ENCODE data around the gene TAS2R16.
"Not testable (repeated sequence)": the region's sequence is repeated elsewhere in the genome, so short reads cannot be mapped to it uniquely, and the experiment has no call there.

The TAS2R16 gene

GRCh38 chr7:122974229-122974628 is 21.3 kb downstream of the TAS2R16 start:
- no peak overlapping the region for H3K27ac ChIP-seq
- no peak for TF ChIP-seq ZFX (IDR thresholded peaks at IDR 0.05)
- no peak for TF ChIP-seq CTCF (conservative IDR thresholded peaks at IDR 0.05)

- TF ChIP-seq ZFX (IDR thresholded peaks at IDR 0.05): no peak
- no peak for TF ChIP-seq CTCF (conservative IDR thresholded peaks at IDR 0.05)
- H3K27ac ChIP-seq: no peak overlapping the region
These were observed 23.4 kb downstream of the TAS2R16 start for GRCh38 chr7:122972056-122972455.

GRCh38 chr7:122970740-122971725 is 24.5 kb downstream of the TAS2R16 start:
- H3K27ac ChIP-seq: no peak overlapping the region
- TF ChIP-seq CTCF (conservative IDR thresholded peaks at IDR 0.05) (no peak), ZFX (IDR thresholded peaks at IDR 0.05) (no peak)

GRCh38 chr7:122968389-122968788 is 27.1 kb downstream of the TAS2R16 start:
- no peak overlapping the region for H3K27ac ChIP-seq
- TF ChIP-seq CTCF (conservative IDR thresholded peaks at IDR 0.05) (no peak), ZFX (IDR thresholded peaks at IDR 0.05) (no peak)

GRCh38 chr7:122965306-122965705 is 30.2 kb downstream of the TAS2R16 start:
- no peak overlapping the region for H3K27ac ChIP-seq
- TF ChIP-seq CTCF (conservative IDR thresholded peaks at IDR 0.05) (no peak), ZFX (IDR thresholded peaks at IDR 0.05) (no peak)

- H3K27ac ChIP-seq: not testable (repeated sequence)
These were observed 41.8 kb downstream of the TAS2R16 start for GRCh38 chr7:122953678-122954077.

GRCh38 chr7:122951006-122951405 is 44.5 kb downstream of the TAS2R16 start:
- no peak for TF ChIP-seq ZFX (IDR thresholded peaks at IDR 0.05)
- TF ChIP-seq CTCF (conservative IDR thresholded peaks at IDR 0.05): no peak
- no peak overlapping the region for H3K27ac ChIP-seq

- TF ChIP-seq ZFX (IDR thresholded peaks at IDR 0.05) (no peak), CTCF (conservative IDR thresholded peaks at IDR 0.05) (no peak)
- H3K27ac ChIP-seq: no peak overlapping the region
These were observed 46.3 kb downstream of the TAS2R16 start for GRCh38 chr7:122949186-122949585.

Data from C4-2B (cell line).